Sigmoid colon (tissue), 4 donors: ENCODE results near the gene DOC2A.

Experiments used
- CTCF ChIP-seq, 4 experiments: fragments of 450-650 bp in 3 of 4; fragments of 200-600 bp in 1 of 4; IDR thresholded peaks; one replicate each; pipeline ENCODE4 v1.5.1; 2016 to 2019; ENCODE audit warnings: antibody characterized with exemption in 4 of 4, mild to moderate bottlenecking in 3 of 4, moderate library complexity in 2 of 4
- EP300 ChIP-seq, 4 donors: sonication (generic); formaldehyde crosslinking; IDR thresholded peaks; one replicate each; pipeline ENCODE4 v1.6.1; 2017; ENCODE audit warnings: antibody characterized with exemption in 4 of 4
- POLR2A ChIP-seq, 2 donors: fragments of 450-650 bp; IDR thresholded peaks; one replicate each; pipeline ENCODE4 v1.6.1; 2016; ENCODE audit warnings: antibody characterized with exemption in 2 of 2, mild to moderate bottlenecking in 2 of 2, moderate library complexity in 2 of 2

- TF ChIP-seq CTCF (IDR thresholded peaks at IDR 0.05) (no peak), EP300 (IDR thresholded peaks at IDR 0.05) (no peak), POLR2A (IDR thresholded peaks at IDR 0.05) (no peak)
Observed at GRCh38 chr16:29999605-30000004, 11.2 kb downstream of the DOC2A start.
